ENCODE measurements around the gene ATP2B2.
"Not testable (repeated sequence)": the region's sequence is repeated elsewhere in the genome, so short reads cannot be mapped to it uniquely, and the experiment has no call there.

ATP2B2 gene

GRCh38 chr3:10542518-10542917 is 37.1 kb upstream of the ATP2B2 start:
- no peak for TF ChIP-seq CTCF (conservative IDR thresholded peaks at IDR 0.05)
- no peak overlapping the region for H3K27ac ChIP-seq

GRCh38 chr3:10540347-10540746 is 35.0 kb upstream of the ATP2B2 start:
- H3K27ac ChIP-seq = not testable (repeated sequence)

GRCh38 chr3:10534066-10534465 is 28.7 kb upstream of the ATP2B2 start:
- no peak for TF ChIP-seq CTCF (conservative IDR thresholded peaks at IDR 0.05)
- H3K27ac ChIP-seq = no peak overlapping the region

- H3K27ac ChIP-seq = no peak overlapping the region
- no peak for TF ChIP-seq CTCF (conservative IDR thresholded peaks at IDR 0.05)
Measured at GRCh38 chr3:10533737-10534023, 28.3 kb upstream of the ATP2B2 start.

DNA sequence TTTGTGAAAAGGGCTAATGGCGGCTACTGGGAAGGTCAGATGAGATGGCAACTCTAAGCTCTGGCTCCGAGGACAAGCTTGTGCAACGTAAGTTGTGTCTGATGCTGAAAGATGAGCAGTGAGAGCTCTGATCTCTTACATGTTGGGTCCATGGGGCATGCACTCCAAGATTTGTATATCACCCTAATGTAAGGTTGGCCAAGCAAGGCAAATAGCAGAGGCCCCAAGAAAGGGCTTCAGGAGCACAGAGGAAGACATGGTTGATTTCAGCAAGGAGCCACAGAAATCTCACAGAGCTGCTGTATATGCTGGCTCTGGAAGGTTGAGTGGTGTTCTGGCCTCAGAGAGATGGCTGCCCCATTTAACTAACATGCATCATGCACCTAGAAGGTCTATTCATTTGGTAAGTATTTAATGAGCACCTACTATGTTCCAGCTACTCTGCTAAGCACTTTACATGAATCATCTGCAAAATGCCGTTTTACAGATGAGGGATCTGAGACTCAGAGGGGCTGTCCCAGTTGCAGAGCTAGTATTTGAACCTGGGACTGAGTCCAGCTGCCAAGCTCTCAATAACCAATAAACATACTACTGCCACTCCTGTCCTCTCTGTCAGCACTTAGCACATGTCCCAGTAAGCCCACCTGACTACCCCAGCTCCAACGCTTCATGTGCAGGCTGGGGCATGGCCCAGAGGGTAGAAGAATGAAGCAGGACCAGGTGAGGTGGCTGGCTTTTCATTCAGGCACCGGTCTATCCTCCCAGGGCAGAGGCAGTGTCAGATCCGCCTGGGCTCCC is 27.8 kb upstream of the ATP2B2 start:
- TF ChIP-seq CTCF (conservative IDR thresholded peaks at IDR 0.05) = no peak
- no peak overlapping the region for H3K27ac ChIP-seq

DNA sequence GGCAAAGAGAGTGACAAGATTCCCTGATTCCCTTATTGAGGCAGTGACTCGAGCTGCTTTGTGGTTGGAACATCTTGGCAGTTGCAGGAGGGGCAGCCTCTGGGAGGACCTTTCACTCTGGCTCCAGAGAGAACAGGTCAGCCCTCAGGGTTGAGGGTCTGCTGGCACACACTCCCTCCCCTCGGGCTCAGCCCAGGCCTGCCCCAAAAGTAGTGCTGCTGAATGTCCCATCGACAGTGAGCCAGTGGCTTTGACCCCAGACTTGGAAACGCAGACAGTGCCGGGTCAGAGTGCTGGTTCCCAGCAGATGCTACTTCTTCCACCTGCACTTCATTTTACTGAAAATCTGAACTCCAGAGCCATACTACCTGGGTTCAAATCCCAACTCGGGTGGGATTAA is 25.6 kb upstream of the ATP2B2 start:
- TF ChIP-seq CTCF (conservative IDR thresholded peaks at IDR 0.05) = no peak

GRCh38 chr3:10530241-10530640 is 24.9 kb upstream of the ATP2B2 start:
- TF ChIP-seq CTCF (conservative IDR thresholded peaks at IDR 0.05) = no peak
- no peak overlapping the region for H3K27ac ChIP-seq

More for the DNA sequence above, 25.6 kb upstream of the ATP2B2 start:
- no peak overlapping the region for H3K27ac ChIP-seq

- no peak overlapping the region for H3K27ac ChIP-seq
- TF ChIP-seq CTCF (conservative IDR thresholded peaks at IDR 0.05) = no peak
Measured at GRCh38 chr3:10529809-10530208, 24.4 kb upstream of the ATP2B2 start.
